Measurements from ENCODE around the gene VPS50. TPM values are rescaled to one million over a fixed set of nuclear protein-coding genes. Genes with fewer than 3 reads are reported as not detected.

Gene VPS50
- total RNA-seq, 4 donors from 2014 or later, result 24.6 to 56.8 (median 29.0) TPM

GRCh38 chr7:93399642-93400041, 167.5 kb downstream of the VPS50 start:
- no peak for TF ChIP-seq CTCF (IDR thresholded peaks at IDR 0.05)
- no peak for TF ChIP-seq EP300 (IDR thresholded peaks at IDR 0.05)
- TF ChIP-seq POLR2A (IDR thresholded peaks at IDR 0.05), result no peak
- H3K9me3 ChIP-seq, result no peaks in the 10 kb centered on the region
- H3K27ac ChIP-seq, result no peak overlapping the region
- no peaks in the 10 kb centered on the region for H3K27me3 ChIP-seq
- H3K4me3 ChIP-seq, result no peak overlapping the region
- DNase-seq (ENCODE audit: low spot score in 2 of 2), result no peak
- H3K4me1 ChIP-seq, result no peaks in the 10 kb centered on the region
- no peaks in the 10 kb centered on the region for H3K36me3 ChIP-seq
- 83 to 90% methylated on average over 3 of the region's 3 CpGs for WGBS, 2 donors

GRCh38 chr7:93402944-93403343, 170.8 kb downstream of the VPS50 start:
- no peaks in the 10 kb centered on the region for H3K36me3 ChIP-seq
- TF ChIP-seq CTCF (IDR thresholded peaks at IDR 0.05) (no peak), EP300 (IDR thresholded peaks at IDR 0.05) (no peak), POLR2A (IDR thresholded peaks at IDR 0.05) (no peak)
- H3K4me3 ChIP-seq, result no peak overlapping the region
- H3K27me3 ChIP-seq, result no peaks in the 10 kb centered on the region
- WGBS, 2 donors, result 88% methylated on average over 5 of the region's 5 CpGs
- DNase-seq (ENCODE audit: low spot score in 2 of 2), result no peak
- H3K4me1 ChIP-seq, result no peaks in the 10 kb centered on the region
- H3K9me3 ChIP-seq, result peaks cover 0 to 16% (median 0%) of the 10 kb centered on the region in 4 donors
- no peak overlapping the region for H3K27ac ChIP-seq

GRCh38 chr7:93407239-93407638, 175.1 kb downstream of the VPS50 start:
- H3K36me3 ChIP-seq, result no peaks in the 10 kb centered on the region
- 78 to 83% methylated on average over 5 of the region's 5 CpGs for WGBS, 2 donors
- H3K4me1 ChIP-seq, result no peaks in the 10 kb centered on the region

GRCh38 chr7:93409324-93409723, 177.2 kb downstream of the VPS50 start:
- WGBS, 2 donors, result 70 to 73% methylated on average over 3 of the region's 3 CpGs
- Histone ChIP-seq H3K4me3 (no peak overlapping the region), H3K27me3 (no peaks in the 10 kb centered on the region), H3K36me3 (no peaks in the 10 kb centered on the region), H3K27ac (no peak overlapping the region), H3K4me1 (no peaks in the 10 kb centered on the region), H3K9me3 (peaks cover 0 to 16% (median 0%) of the 10 kb centered on the region in 4 donors)
- TF ChIP-seq EP300 (IDR thresholded peaks at IDR 0.05) (no peak), CTCF (IDR thresholded peaks at IDR 0.05) (no peak), POLR2A (IDR thresholded peaks at IDR 0.05) (no peak)
- no peak for DNase-seq (ENCODE audit: low spot score in 2 of 2)

More at GRCh38 chr7:93407239-93407638, 175.1 kb downstream of the VPS50 start:
- no peak for DNase-seq (ENCODE audit: low spot score in 2 of 2)
- H3K27ac ChIP-seq, result no peak overlapping the region
- no peak overlapping the region for H3K4me3 ChIP-seq
- no peak for TF ChIP-seq CTCF (IDR thresholded peaks at IDR 0.05)
- H3K27me3 ChIP-seq, result no peaks in the 10 kb centered on the region
- H3K9me3 ChIP-seq, result peaks cover 0 to 16% (median 0%) of the 10 kb centered on the region in 4 donors

Other genes starting within 250 kb of the VPS50 start
- gene SAMD9, start 114.4 kb upstream of the VPS50 start, total RNA-seq, result 10 to 100 TPM in 1 of 4 donors, 1 to 10 TPM in 3; 5.9 to 12.7 (median 7.1) TPM
- gene SAMD9L, start 84.0 kb upstream of the VPS50 start, total RNA-seq, result 10 to 100 TPM; 10.3 to 19.0 (median 13.3) TPM
- gene HEPACAM2, start 5.9 kb upstream of the VPS50 start, total RNA-seq, result not detected